HG03139 (cell line): ENCODE results near the gene SBF1.

Experiments used
- ATAC-seq: cut with Tn5 transposase; IDR thresholded peaks from one replicate; pipeline ENCODE4 v1.9.1; 2021; ENCODE audit not compliant: unreplicated experiment

Gene SBF1

DNA sequence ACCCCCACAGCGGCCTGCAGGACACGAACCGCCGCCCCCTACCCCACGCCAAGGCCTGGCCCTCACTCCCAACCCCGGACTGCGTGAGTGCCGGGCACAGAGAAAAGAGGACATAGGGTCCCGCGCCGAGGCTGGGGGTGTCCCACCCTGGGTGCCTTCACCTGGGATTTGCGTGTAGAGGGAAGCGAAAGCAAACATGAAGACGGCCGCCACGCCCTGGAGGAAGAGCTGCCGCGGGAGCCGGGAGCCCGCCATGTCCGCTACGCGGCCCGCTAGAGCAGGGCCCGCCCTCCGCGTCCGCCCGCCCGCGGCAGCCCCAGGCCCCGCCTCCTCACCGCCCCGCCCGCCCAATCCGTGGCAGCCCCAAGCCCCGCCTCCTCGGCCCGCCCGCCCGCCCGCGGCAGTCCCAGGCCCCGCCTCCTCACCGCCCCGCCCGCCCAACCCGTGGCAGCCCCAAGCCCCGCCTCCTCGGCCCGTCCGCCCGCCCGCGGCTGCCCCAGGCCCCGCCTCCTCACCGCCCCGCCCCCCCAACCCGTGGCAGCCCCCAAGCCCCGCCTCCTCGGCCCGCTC lies 32.7 kb upstream of the SBF1 start, which contains the start of gene LMF2:
Gene LMF2, minus strand, starts transcription at position 282 of the 570 bp plus-strand sequence. Its CDS starts 27 bp downstream, at position 255.
- ATAC-seq: peak; percentile 44

DNA sequence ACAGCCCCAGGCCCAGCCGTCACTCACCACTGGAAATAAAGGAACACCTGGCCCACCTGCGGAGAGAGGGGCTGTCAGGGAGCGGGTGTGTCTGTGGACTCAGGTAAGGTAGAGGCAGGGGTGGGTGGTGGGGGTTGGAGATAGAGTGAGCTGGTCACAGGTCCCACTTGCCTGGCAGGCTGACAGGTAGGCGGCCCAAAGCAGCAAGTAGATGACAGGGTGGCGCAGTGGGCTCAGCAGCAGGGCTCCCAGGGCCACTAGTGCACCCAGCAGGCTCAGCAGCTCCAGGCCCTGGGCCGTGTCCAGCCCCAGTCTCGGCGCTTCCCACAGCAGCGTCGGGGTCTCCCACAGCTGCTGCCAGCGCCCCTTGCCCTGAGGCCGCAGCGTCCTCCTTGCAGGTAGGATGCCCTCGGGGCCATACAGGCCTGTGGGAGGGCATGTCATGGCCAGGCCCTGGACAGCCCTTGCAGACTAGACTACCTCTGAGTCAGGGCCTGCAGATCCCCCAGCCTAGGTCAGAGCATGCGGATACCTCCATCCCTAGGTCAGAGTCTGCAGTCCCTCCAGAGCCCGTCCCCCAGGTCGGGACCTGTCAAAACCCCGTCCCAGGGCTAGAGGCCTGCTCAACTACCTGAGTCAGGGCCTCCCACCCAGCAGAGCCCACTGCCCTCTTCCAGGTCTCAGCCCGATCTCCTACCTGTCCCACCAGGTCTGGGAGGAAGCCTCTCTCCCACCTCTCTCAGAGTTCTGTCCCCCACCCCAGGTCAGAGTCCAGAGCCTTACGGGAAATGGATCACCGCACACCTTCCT lies 32.0 kb upstream of the SBF1 start:
- ATAC-seq: no peak

DNA sequence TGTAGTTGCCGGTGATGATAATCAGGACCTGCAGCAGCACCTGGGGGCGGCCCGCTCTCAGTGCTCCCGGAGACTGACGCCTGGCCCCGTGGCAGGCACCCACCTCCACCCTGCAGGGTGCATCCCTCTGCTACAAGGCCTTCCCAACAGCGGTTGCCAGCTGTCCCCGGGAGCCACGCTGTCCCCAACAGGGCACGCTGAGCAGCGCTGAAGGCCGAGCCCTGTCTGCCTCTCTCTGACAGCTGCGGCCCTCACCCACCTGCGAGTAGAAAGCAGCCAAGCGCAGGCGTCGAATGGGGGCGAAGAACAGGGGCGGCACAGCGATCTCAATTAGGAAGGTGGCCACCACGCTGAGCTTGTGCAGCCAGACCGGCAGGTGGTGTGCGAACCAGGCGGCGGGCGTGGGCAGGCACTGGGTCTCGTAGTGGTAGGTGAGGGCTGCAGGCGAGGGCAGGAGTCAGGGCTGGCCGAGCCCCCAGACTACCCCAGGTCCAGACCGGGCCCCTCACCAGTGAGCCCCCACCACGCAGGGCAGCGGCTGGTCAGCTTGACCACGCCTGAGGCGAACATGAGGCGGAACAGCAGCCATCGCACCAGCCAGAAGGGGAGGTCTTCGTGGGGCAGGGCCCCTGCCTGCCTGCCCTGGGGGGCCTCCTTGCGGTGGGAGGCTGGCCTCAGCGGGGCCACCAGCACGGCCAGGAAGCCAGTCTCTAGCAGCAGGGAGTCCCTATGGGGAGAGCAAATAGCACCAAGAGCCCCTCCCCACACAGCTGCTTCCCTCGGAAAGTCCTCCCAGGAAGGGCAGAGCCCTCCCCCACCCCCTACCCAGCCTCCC lies 31.2 kb upstream of the SBF1 start:
- ATAC-seq: no peak

DNA sequence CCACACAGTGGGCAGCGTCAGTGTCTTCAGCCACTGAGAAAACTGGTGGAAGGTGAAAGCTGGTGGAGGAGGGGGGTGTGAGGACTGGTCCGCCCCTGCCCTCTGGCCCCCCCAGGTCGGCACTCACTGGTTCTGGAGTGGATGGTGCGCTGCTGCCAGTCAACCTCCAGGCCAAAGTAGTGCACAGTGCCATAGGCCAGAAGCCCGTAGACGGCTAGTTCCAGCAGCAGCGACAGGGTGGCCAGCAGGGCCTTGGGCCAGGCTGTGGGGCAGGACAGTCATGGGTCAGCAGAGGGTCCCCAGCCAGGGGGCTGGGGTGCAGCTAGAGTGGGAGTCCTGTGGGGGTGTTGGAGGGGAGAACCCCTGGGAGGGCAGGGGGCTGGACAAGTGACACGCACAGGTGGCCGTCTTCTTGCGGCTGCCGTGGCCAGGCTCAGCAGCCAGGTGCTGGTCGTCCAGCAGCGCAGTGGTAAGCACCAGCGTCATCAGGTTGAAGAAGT lies 30.5 kb upstream of the SBF1 start:
- ATAC-seq: no peak

DNA sequence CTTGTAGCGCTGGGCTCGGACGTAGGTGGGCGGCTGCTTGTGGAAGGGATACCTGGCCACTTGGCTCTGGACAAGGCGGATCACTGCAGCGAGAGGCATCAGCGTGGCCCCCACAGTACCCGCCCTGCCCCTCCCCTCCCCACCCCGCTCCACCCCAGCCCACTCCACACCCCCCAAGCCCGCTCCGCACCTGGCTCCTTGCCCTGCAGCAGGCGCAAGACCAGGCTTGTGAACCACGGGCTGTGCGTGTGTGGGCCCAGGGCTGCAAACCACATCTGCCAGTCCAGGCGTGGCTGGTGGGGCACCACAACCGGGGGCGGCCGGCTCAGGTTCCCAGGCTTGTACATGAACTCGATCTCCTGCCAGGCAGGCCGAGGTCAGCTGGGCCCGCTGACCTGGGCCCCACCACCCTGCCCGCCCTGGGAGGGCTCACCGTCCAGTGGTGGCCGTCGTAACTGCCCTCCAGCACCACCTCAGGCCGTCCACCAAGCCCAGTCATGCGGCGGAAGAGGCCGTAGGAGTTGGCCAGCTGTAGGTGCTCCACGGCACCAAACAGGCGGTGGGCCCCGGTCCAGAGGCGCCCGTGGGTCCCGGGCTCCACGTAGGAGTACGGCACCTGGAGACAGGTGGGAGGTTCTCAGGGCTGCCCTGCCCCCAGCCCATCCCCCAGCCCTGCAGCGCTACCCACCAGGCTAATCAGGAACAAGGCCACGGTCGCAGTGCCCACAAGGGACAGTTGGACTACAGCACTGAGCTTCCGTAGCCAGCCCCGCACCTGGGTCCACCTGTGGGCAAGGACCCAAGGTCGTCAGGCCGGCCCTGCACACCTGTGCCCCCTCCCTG lies 29.8 kb upstream of the SBF1 start:
- no peak for ATAC-seq

DNA sequence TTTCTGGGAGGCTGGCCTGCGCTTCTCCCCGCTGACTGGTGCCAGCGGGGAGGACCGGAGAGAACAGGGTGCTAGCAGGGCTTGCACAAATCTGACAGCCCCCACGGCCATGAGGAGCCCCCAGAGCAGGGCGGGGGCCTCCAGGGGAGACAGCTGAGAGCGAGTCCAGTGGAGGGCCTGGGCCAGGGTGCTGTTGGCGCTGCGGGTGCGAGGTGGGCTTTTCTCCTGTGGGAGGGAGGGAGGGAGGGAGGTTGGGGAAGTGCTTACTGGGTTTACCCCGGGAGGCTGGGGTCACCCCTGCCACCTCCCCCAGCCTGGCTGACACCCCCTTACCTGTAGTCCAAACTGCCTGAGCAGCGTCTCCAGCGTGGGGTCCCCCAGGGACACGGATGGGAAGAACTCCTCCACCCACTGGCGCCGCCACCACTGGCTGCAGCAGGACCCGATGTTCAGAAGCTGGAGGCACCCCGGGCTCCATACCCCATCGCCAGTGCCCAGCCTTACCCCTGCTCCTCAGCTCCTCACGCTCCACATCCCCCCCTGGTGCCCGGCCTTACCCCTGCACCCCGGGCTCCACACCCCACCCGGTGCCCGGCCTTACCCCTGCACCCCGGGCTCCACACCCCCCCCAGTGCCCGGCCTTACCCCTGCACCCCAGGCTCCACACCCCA lies 28.8 kb upstream of the SBF1 start:
- no peak for ATAC-seq

DNA sequence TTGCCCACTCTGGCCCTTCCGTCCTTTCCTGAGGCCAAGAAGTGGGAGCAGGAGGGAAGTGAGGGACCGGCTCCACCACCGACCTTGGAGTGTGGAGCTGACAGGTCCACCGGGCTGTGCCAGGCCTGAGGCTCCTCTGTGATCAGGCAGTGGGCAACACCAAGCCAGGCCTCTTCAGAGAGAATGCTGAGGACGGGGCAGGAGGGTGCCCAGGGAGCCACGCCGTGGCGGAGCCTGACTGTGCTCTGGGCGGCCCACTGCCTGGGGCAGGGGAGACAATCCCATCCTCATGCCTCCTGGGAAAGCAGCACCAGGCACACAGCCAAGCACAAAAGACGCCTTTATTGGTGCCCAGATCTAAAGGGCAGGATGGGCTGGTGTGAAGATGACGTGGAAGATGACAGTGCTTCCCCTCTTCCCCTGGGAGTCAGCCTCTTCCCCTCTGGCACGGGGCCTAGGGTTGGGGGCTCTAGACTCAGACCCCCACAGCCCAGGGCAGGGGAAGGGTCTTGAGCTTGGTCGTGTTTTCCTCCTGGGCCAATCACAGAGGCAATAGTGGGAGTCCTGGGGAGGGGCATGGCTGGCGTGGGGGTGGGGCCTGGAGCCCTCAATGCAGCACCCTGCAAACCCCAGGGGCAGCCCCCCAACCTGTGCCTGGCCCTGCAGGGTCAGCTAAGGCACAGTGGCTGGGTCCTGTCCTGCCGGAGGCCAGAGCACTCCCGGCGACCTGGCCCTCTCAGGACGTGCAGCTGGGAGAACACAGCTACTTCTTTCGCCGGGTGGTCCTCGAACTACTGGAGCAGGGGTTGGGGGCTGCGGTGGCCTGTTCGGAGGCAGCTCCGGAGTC lies 28.0 kb upstream of the SBF1 start:
- no peak for ATAC-seq

- ATAC-seq: no peak
Measured at GRCh38 chr22:50502096-50502495, 27.3 kb upstream of the SBF1 start.

- ATAC-seq: no peak
Measured at GRCh38 chr22:50500452-50500851, 25.6 kb upstream of the SBF1 start.

- no peak for ATAC-seq
Measured at GRCh38 chr22:50498322-50498890, 23.6 kb upstream of the SBF1 start.

DNA sequence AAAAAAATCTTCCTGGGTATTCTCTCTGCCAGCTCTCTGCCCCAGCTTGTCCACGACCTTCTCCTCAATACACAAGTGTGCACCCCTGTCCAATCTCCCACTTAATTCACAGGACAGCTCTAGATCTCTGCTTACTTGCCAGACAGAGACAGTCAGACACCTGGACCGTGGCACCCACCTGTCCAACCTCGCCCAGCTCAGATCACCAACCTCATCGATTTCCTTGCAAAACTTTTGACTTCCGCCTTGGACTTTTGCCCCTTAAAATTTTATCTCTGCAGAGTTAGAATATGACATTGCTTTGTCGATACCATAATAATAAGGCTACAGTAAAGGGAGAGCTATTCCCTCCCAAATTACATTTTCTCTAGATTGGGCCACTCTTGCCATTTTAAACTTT lies 22.3 kb upstream of the SBF1 start:
- no peak for ATAC-seq

DNA sequence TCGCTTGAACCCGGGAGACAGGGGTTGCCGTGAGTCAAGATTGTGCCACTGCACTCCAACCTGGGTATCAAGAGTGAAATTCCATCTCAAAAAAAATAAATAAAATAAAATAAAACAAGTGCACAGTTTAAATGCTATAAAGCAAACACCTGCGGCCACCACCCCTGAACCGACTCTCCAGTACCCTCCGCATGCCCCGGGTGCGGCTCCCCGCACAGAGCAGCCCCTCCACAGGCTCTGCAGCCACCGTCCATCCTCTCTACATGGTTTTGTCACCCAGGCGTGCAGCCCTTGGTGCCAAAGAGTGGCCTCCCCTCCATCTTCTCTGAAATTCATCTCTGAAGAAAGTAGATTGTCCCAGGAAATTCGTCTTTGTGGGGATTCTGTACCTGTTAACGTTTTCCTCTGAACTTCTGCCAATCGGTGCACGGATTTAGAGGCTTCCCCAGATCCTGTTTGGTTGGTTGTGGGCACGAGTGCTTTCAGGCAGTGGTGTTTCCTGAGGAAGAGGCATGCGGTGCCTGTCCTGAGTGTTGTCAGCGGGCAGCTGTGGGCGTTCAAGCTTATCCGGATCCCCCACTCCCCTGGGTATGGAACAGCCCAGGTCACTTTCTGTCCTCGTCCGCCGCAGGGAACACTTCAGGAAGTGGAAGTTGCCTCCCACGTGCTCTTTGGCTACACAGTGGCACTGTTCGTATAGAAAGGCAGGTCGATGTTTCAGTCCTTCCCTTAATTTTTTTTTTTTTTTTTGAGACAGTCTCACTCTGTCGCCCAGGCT lies 15.9 kb upstream of the SBF1 start:
- no peak for ATAC-seq

GRCh38 chr22:50489363-50490243 lies 14.8 kb upstream of the SBF1 start:
- no peak for ATAC-seq

DNA sequence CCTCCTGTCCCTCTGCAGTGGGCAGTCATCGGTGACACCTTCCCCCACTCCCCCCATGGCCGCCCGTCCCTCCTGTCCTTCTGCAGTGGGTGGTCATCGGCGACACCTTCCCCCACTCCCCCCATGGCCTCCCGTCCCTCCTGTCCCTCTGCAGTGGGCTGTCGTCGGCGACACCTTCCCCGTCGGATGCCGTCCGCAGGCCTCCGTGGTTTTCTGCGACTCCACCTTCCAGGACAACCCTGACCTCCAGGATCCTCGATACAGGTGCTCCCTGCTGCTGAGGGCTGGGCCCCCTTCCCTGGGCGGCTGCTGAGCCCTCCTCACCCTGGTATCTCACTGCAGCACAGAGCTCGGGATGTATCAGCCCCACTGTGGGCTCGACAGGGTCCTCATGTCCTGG lies 14.1 kb upstream of the SBF1 start:
- no peak for ATAC-seq

DNA sequence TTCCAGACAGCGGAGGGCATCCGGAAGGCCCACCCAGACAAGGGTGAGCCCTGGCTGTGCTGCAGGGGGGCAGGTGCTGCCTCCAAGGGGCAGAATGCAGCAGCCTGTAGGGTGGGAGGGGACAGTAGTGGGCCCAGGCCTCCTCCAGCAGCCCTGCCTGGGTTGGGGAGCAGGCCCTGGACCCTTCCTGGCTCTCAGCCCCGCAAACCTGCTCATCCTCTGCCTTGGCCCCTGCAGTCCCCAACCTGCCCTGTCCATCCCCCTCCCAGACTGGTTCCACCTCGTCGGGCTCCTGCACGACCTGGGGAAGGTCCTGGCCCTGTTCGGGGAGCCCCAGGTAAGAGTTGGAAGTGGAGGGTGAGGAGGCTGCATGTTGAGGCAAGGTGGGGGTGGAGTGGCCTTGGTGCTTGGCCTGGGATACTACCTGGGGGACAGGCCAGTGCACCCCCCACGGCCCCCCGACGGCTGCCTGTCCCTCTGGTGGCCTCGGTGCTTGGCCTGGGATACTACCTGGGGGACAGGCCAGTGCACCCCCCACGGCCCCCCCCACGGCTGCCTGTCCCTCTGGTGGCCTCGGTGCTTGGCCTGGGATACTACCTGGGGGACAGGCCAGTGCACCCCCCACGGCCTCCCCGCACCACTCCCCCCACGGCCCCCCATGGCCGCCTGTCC lies 13.3 kb upstream of the SBF1 start:
- ATAC-seq: no peak

GRCh38 chr22:50487290-50488005 lies 12.6 kb upstream of the SBF1 start:
- no peak for ATAC-seq
